PC-9 (cell line): ENCODE data around the gene ONECUT2. TPM values are rescaled to one million over a fixed set of nuclear protein-coding genes. Genes with fewer than 3 reads are reported as not detected.
A peak's percentile ranks its signal among the peaks of the same experiment; 100 is the strongest.
"Not testable (repeated sequence)": the region's sequence is repeated elsewhere in the genome, so short reads cannot be mapped to it uniquely, and the experiment has no call there.

ENCODE experiments used
- BruUV-seq: library from RNA; stranded (reverse); fragments of 400-500 nt; replicated peaks from 2 replicates; lab custom pipeline; 2021; lab: Mats Ljungman, UMichigan
- CTCF ChIA-PET: fragments of 300-600 bp; sonication (Branson Sonifier 250); formaldehyde crosslinking; loops from one replicate; lab custom pipeline; 2022; ENCODE audit warnings: antibody characterized with exemption; lab: Charles Lee
- POLR2A ChIA-PET: fragments of 300-600 bp; sonication (Branson Sonifier 250); formaldehyde crosslinking; loops from one replicate; lab custom pipeline; 2022; ENCODE audit warnings: antibody characterized with exemption; ENCODE audit not compliant: unreplicated experiment; lab: Charles Lee
- DNase-seq, 2 experiments: peaks; one replicate each; pipeline versions ENCODE4 v3.0.0 to v3.0.0-alpha.2; 2015 to 2022; ENCODE audit warnings: mixed read lengths in 1 of 2
- H2AFZ ChIP-seq: fragments of 200-600 bp; sonication (generic); 2 replicates; pipeline ENCODE4 v1.8.1; 2017; ENCODE audit warnings: antibody characterized with exemption
- H3F3A ChIP-seq: fragments of 200-600 bp; sonication (generic); 2 replicates; pipeline ENCODE4 v1.8.1; 2017; ENCODE audit warnings: antibody characterized with exemption, mild to moderate bottlenecking, low read depth; ENCODE audit not compliant: insufficient read depth
- H3K27ac ChIP-seq: fragments of 200-600 bp; sonication (generic); 2 replicates; pipeline ENCODE4 v1.6.1; 2016; ENCODE audit warnings: mixed run types
- H3K27me3 ChIP-seq: fragments of 200-600 bp; sonication (generic); 2 replicates; pipeline ENCODE4 v1.6.1; 2016; ENCODE audit warnings: low read depth, mixed run types; ENCODE audit not compliant: insufficient read depth
- H3K36me3 ChIP-seq: fragments of 200-600 bp; sonication (generic); 2 replicates; pipeline ENCODE4 v1.6.1; 2016; ENCODE audit warnings: low read depth, mixed run types
- H3K4me1 ChIP-seq: fragments of 200-600 bp; sonication (generic); replicated peaks from 2 replicates; pipeline ENCODE4 v1.6.1; 2016; ENCODE audit warnings: mixed run types; ENCODE audit not compliant: insufficient read depth
- H3K4me2 ChIP-seq: fragments of 200-600 bp; sonication (generic); 2 replicates; pipeline ENCODE4 v1.6.1; 2017; ENCODE audit warnings: mixed run types
- H3K4me3 ChIP-seq: fragments of 200-600 bp; sonication (generic); 2 replicates; pipeline ENCODE4 v1.6.1; 2016; ENCODE audit warnings: mixed run types
- H3K79me2 ChIP-seq: fragments of 200-600 bp; sonication (generic); 2 replicates; pipeline ENCODE4 v1.6.1; 2017; ENCODE audit warnings: low read depth, mixed run types
- H3K9me2 ChIP-seq: fragments of 200-600 bp; sonication (generic); 2 replicates; pipeline ENCODE4 v1.8.1; 2017; ENCODE audit warnings: mild to moderate bottlenecking; ENCODE audit not compliant: insufficient read depth
- H3K9me3 ChIP-seq: fragments of 200-600 bp; sonication (generic); 2 replicates; pipeline ENCODE4 v1.8.1; 2016; ENCODE audit warnings: low read depth; ENCODE audit not compliant: insufficient read depth
- H4K20me1 ChIP-seq: fragments of 200-600 bp; sonication (generic); 2 replicates; pipeline ENCODE4 v1.8.1; 2017; ENCODE audit not compliant: insufficient read depth
- EZH2 ChIP-seq: fragments of 200-600 bp; sonication (generic); IDR thresholded peaks from 2 replicates; pipeline ENCODE4 v1.8.0; 2017; ENCODE audit warnings: antibody characterized with exemption, low read depth
- intact Hi-C: fragments of 100-400 bp; cut with micrococcal nuclease; formaldehyde crosslinking; loops from one replicate; pipeline ENCODE4 v1.10.0; 2022; ENCODE audit not compliant: unreplicated experiment
- total RNA-seq: library from RNA; stranded (reverse); gene quantifications from 2 replicates; pipeline ENCODE4 v1.2.3, GENCODE V29; 2021
- TF ChIP-seq, protein P1 (sequence below): fragments of 200-600 bp; sonication (generic); conservative IDR thresholded peaks from 2 replicates; pipeline ENCODE4 v1.6.1; 2017; ENCODE audit warnings: mixed run types, antibody characterized with exemption, mild to moderate bottlenecking, moderate library complexity

Gene ONECUT2
- total RNA-seq, 1 experiment from 2014 or later, result 0.35 TPM

DNA sequence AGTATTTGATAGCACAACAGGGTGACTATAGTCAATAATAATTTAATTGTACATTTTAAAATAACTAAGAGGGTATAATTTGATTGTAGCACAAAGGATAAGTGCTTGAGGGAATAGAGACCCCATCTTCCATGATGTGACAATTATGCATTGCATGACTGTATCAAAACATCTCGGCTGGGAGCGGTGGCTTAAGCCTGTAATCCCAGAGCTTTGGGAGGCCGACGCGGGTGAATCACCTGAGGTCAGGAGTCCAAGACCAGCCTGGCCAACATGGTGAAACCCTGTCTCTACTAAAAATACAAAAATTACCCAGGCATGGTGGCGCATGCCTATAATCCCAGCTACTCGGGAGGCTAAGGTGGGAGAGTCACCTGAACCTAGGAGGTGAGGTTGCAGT, 38.3 kb upstream of the ONECUT2 start:
- H3K9me2 ChIP-seq, CTCF ChIA-PET, H3K27me3 ChIP-seq, intact Hi-C loops, H3K79me2 ChIP-seq, H2AFZ ChIP-seq, H3K4me2 ChIP-seq, H3K9me3 ChIP-seq, POLR2A ChIA-PET, BruUV-seq, H3K4me3 ChIP-seq, DNase-seq, H3K36me3 ChIP-seq, H4K20me1 ChIP-seq: not testable (repeated sequence)
- Histone ChIP-seq H3K4me1 (peaks cover 10% of the 10 kb centered on the region), H3K27ac (peak overlapping the region; percentile 43; the same call in 1 of the 2 replicates), H3F3A (peaks cover 11% of the 10 kb centered on the region)

DNA sequence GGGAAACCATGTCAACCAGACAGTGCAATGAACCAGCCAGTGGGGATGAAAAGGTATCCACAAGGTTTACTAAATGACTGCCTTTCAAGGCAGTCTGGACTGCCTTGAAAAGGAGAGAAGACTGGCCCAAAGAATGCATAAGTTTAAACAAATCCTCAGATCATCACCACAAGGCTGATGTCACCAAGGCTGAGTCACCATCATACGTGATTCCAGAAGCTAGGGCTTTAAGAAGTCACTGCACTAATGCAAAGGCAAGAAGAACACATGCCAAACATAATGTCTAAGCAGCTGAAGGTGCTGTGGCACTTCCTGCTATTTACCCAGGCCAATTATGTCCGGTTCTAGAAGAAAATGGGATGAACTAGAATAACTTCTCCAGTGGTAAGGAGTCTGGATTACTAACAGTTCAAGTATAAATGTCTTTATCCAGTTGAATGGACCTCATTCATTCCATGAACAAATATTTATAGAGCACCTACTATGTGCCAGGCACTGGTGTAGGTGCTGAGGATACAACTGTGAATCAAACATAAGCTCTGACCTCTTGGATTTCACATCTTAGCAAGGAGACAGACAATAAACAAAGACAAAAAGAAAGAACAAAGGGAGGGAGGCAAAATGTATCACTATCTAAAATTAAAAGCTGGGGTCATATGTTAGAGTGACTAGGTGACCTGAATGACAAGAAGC, 37.6 kb upstream of the ONECUT2 start:
- no peak for TF ChIP-seq EZH2
- TF ChIP-seq, protein P1, sequence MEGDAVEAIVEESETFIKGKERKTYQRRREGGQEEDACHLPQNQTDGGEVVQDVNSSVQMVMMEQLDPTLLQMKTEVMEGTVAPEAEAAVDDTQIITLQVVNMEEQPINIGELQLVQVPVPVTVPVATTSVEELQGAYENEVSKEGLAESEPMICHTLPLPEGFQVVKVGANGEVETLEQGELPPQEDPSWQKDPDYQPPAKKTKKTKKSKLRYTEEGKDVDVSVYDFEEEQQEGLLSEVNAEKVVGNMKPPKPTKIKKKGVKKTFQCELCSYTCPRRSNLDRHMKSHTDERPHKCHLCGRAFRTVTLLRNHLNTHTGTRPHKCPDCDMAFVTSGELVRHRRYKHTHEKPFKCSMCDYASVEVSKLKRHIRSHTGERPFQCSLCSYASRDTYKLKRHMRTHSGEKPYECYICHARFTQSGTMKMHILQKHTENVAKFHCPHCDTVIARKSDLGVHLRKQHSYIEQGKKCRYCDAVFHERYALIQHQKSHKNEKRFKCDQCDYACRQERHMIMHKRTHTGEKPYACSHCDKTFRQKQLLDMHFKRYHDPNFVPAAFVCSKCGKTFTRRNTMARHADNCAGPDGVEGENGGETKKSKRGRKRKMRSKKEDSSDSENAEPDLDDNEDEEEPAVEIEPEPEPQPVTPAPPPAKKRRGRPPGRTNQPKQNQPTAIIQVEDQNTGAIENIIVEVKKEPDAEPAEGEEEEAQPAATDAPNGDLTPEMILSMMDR, result no peak
- no TSS peak for BruUV-seq
- intact Hi-C loops, result no loop called here
- DNase-seq, result peak in 1 of 2 experiments; percentile 71
- no peaks in the 10 kb centered on the region for H3K79me2 ChIP-seq
- H3K27me3 ChIP-seq, result no peaks in the 10 kb centered on the region
- H3K27ac ChIP-seq, result peak overlapping the region; percentile 43
- H3K4me3 ChIP-seq, result no peak overlapping the region
- no peaks in the 10 kb centered on the region for H4K20me1 ChIP-seq
- H3K4me1 ChIP-seq, result peaks cover 10% of the 10 kb centered on the region
- no peak overlapping the region for H2AFZ ChIP-seq
- no peaks in the 10 kb centered on the region for H3K9me2 ChIP-seq
- no peaks in the 10 kb centered on the region for H3K36me3 ChIP-seq
- no peak overlapping the region for H3K4me2 ChIP-seq
- H3K9me3 ChIP-seq, result no peaks in the 10 kb centered on the region
- H3F3A ChIP-seq, result peaks cover 11% of the 10 kb centered on the region
- ChIA-PET CTCF (no interaction called here), POLR2A (no interaction called here)

DNA sequence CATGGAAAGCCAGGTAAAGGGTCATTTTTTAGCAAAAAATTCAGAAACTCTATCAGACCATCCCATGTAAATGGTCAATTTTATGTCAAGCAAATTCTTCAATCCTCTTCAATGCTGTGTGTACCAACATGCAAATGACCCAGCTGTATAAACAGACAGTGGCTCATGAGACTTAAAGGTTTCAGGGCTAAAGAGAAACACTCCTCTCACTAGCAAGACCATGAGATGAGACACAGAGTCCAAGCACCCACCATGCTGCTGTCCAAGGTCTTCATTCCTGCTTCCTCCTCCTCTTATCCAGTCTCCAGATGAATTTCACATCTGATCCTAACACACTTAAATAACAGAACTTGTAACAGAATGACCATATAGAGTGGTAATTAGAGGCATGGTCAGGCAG, 30.8 kb upstream of the ONECUT2 start:
- no peaks in the 10 kb centered on the region for H3F3A ChIP-seq
- no peaks in the 10 kb centered on the region for H3K9me3 ChIP-seq
- H3K4me1 ChIP-seq, result no peaks in the 10 kb centered on the region
- intact Hi-C loops, result no loop called here
- TF ChIP-seq EZH2, result no peak
- TF ChIP-seq, protein P1, result no peak
- ChIA-PET POLR2A (no interaction called here), CTCF (no interaction called here)
- H2AFZ ChIP-seq, result no peak overlapping the region
- no peak for DNase-seq
- H3K27me3 ChIP-seq, result no peaks in the 10 kb centered on the region
- no peaks in the 10 kb centered on the region for H3K79me2 ChIP-seq
- H3K36me3 ChIP-seq, result no peaks in the 10 kb centered on the region
- H4K20me1 ChIP-seq, result no peaks in the 10 kb centered on the region
- H3K4me3 ChIP-seq, result no peak overlapping the region
- H3K4me2 ChIP-seq, result no peak overlapping the region
- no TSS peak for BruUV-seq
- H3K9me2 ChIP-seq, result no peaks in the 10 kb centered on the region; the same call in 1 of the 2 replicates
- no peak overlapping the region for H3K27ac ChIP-seq
